HCT116 (cell line): ENCODE measurements around the gene LGALS7.

ENCODE experiments used
- EGR1 ChIP-seq: IDR thresholded peaks from 2 replicates; pipeline ENCODE4 v1.6.1; 2012; ENCODE audit warnings: low read depth
- ELF1 ChIP-seq: IDR thresholded peaks from 2 replicates; pipeline ENCODE4 v1.6.1; 2012; ENCODE audit warnings: low read depth, borderline replicate concordance
- EZH2 ChIP-seq: fragments of 200-600 bp; sonication (generic); IDR thresholded peaks from 2 replicates; pipeline ENCODE4 v1.6.1; 2017; ENCODE audit warnings: antibody characterized with exemption, mixed run types
- POLR2A ChIP-seq: IDR thresholded peaks from 2 replicates; pipeline ENCODE4 v1.7.0; 2011; ENCODE audit warnings: borderline replicate concordance; ENCODE audit not compliant: insufficient read depth, insufficient read length; ENCODE audit errors: extremely low read depth
- POLR2AphosphoS5 ChIP-seq: IDR thresholded peaks from 2 replicates; pipeline ENCODE4 v1.6.1; 2011; ENCODE audit warnings: mild to moderate bottlenecking, low read depth, low read length, moderate library complexity
- SIN3A ChIP-seq: IDR thresholded peaks from 2 replicates; pipeline ENCODE4 v1.6.1; 2012; ENCODE audit warnings: low read depth
- SP1 ChIP-seq: IDR thresholded peaks from 2 replicates; pipeline ENCODE4 v1.6.1; 2012; ENCODE audit warnings: low read depth
- SRF ChIP-seq: IDR thresholded peaks from 2 replicates; pipeline ENCODE4 v1.6.1; 2012; ENCODE audit warnings: low read depth
- TCF7L2 ChIP-seq: IDR thresholded peaks from 2 replicates; pipeline ENCODE4 v1.7.0; 2011; ENCODE audit warnings: borderline replicate concordance, inconsistent platforms; ENCODE audit not compliant: insufficient read depth, insufficient read length; ENCODE audit errors: extremely low read depth
- YY1 ChIP-seq: IDR thresholded peaks from 2 replicates; pipeline ENCODE4 v1.6.1; 2011; ENCODE audit warnings: low read length, low read depth, moderate library complexity, mild to moderate bottlenecking; ENCODE audit not compliant: insufficient replicate concordance; ENCODE audit errors: extremely low read depth
- ZNF274 ChIP-seq: fragments of 200-500 bp; sonication (Bioruptor generic); IDR thresholded peaks from 2 replicates; pipeline ENCODE4 v1.6.1; 2014; ENCODE audit warnings: mild to moderate bottlenecking, low read depth, low read length, inconsistent platforms
- TF ChIP-seq, protein P1 (sequence below), 3 experiments: fragments of 200-600 bp in 1 of 3; sonication (generic) in 1 of 3; IDR thresholded peaks in 2 of 3; conservative IDR thresholded peaks in 1 of 3; 2 replicates each; pipeline ENCODE4 v1.5.1; 2012 to 2017; ENCODE audit warnings: low read depth in 2 of 3, low read length in 2 of 3, antibody characterized with exemption in 1 of 3, borderline replicate concordance in 1 of 3, control low read depth in 1 of 3, mild to moderate bottlenecking in 1 of 3, mixed read lengths in 1 of 3, mixed run types in 1 of 3, moderate library complexity in 1 of 3; ENCODE audit not compliant: insufficient read depth in 1 of 3
- TF ChIP-seq, protein P2 (sequence below): IDR thresholded peaks from 2 replicates; pipeline ENCODE4 v1.6.1; 2012; ENCODE audit warnings: low read depth
- TF ChIP-seq, protein P3 (sequence below): IDR thresholded peaks from 2 replicates; pipeline ENCODE4 v1.6.1; 2011; ENCODE audit warnings: mild to moderate bottlenecking, low read length, moderate library complexity; ENCODE audit not compliant: insufficient replicate concordance; ENCODE audit errors: extremely low read depth

DNA sequence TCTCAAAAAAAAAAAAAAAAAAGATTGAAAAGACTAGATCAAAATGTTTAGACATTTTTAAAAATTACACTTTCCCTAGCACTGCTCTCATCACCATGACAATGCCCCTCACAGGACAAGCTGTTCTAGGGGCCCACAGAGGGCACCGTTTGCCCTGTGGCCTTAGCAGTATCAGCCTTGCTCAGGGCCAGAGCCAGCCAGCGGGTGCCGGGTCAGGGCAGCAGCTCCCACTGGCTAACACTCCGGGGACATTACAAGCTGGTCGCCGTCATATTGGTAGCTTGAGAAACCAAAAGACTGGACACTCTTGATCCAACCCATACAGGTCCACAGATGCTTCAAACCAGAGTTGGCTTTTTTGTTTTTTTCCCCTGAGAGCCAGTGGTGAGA lies 47.0 kb downstream of the LGALS7 start:
- TF ChIP-seq, protein P1, sequence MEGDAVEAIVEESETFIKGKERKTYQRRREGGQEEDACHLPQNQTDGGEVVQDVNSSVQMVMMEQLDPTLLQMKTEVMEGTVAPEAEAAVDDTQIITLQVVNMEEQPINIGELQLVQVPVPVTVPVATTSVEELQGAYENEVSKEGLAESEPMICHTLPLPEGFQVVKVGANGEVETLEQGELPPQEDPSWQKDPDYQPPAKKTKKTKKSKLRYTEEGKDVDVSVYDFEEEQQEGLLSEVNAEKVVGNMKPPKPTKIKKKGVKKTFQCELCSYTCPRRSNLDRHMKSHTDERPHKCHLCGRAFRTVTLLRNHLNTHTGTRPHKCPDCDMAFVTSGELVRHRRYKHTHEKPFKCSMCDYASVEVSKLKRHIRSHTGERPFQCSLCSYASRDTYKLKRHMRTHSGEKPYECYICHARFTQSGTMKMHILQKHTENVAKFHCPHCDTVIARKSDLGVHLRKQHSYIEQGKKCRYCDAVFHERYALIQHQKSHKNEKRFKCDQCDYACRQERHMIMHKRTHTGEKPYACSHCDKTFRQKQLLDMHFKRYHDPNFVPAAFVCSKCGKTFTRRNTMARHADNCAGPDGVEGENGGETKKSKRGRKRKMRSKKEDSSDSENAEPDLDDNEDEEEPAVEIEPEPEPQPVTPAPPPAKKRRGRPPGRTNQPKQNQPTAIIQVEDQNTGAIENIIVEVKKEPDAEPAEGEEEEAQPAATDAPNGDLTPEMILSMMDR (IDR thresholded peaks at IDR 0.05 in 2 of 3, conservative IDR thresholded peaks at IDR 0.05 in 1 of 3; ENCODE audit: borderline replicate concordance in 1 of 3, insufficient read depth in 1 of 3, low read depth in 2 of 3, low read length in 2 of 3) = no peak
- TF ChIP-seq EZH2 (no peak), SP1 (no peak), POLR2A (no peak), TCF7L2 (no peak), YY1 (no peak), ZNF274 (no peak), POLR2AphosphoS5 (0 out of 2 replicates have a peak, but pooled peaks have one; percentile 14), EGR1 (no peak), ELF1 (no peak), SIN3A (no peak), SRF (no peak)
- TF ChIP-seq, protein P2, sequence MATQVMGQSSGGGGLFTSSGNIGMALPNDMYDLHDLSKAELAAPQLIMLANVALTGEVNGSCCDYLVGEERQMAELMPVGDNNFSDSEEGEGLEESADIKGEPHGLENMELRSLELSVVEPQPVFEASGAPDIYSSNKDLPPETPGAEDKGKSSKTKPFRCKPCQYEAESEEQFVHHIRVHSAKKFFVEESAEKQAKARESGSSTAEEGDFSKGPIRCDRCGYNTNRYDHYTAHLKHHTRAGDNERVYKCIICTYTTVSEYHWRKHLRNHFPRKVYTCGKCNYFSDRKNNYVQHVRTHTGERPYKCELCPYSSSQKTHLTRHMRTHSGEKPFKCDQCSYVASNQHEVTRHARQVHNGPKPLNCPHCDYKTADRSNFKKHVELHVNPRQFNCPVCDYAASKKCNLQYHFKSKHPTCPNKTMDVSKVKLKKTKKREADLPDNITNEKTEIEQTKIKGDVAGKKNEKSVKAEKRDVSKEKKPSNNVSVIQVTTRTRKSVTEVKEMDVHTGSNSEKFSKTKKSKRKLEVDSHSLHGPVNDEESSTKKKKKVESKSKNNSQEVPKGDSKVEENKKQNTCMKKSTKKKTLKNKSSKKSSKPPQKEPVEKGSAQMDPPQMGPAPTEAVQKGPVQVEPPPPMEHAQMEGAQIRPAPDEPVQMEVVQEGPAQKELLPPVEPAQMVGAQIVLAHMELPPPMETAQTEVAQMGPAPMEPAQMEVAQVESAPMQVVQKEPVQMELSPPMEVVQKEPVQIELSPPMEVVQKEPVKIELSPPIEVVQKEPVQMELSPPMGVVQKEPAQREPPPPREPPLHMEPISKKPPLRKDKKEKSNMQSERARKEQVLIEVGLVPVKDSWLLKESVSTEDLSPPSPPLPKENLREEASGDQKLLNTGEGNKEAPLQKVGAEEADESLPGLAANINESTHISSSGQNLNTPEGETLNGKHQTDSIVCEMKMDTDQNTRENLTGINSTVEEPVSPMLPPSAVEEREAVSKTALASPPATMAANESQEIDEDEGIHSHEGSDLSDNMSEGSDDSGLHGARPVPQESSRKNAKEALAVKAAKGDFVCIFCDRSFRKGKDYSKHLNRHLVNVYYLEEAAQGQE = no peak
- TF ChIP-seq, protein P3, sequence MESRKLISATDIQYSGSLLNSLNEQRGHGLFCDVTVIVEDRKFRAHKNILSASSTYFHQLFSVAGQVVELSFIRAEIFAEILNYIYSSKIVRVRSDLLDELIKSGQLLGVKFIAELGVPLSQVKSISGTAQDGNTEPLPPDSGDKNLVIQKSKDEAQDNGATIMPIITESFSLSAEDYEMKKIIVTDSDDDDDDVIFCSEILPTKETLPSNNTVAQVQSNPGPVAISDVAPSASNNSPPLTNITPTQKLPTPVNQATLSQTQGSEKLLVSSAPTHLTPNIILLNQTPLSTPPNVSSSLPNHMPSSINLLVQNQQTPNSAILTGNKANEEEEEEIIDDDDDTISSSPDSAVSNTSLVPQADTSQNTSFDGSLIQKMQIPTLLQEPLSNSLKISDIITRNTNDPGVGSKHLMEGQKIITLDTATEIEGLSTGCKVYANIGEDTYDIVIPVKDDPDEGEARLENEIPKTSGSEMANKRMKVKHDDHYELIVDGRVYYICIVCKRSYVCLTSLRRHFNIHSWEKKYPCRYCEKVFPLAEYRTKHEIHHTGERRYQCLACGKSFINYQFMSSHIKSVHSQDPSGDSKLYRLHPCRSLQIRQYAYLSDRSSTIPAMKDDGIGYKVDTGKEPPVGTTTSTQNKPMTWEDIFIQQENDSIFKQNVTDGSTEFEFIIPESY = no peak
